D721Med (cell line): ENCODE data around the gene IRX6.

Source experiments
- DNase-seq: peaks from one replicate; pipeline ENCODE4 v3.0.0; 2011; ENCODE audit warnings: low spot score; ENCODE audit not compliant: insufficient read length
- FAIRE-seq: peaks from 2 replicates; lab custom pipeline; 2011; peaks lifted over from hg19 to GRCh38; lab: Jason Lieb, UNC
- TF ChIP-seq, protein P1 (sequence below): IDR thresholded peaks from 2 replicates; pipeline ENCODE4 v1.5.1; 2012; ENCODE audit warnings: mild to moderate bottlenecking, control low read depth; ENCODE audit not compliant: insufficient read depth; ENCODE audit errors: missing control alignments

The IRX6 gene

DNA sequence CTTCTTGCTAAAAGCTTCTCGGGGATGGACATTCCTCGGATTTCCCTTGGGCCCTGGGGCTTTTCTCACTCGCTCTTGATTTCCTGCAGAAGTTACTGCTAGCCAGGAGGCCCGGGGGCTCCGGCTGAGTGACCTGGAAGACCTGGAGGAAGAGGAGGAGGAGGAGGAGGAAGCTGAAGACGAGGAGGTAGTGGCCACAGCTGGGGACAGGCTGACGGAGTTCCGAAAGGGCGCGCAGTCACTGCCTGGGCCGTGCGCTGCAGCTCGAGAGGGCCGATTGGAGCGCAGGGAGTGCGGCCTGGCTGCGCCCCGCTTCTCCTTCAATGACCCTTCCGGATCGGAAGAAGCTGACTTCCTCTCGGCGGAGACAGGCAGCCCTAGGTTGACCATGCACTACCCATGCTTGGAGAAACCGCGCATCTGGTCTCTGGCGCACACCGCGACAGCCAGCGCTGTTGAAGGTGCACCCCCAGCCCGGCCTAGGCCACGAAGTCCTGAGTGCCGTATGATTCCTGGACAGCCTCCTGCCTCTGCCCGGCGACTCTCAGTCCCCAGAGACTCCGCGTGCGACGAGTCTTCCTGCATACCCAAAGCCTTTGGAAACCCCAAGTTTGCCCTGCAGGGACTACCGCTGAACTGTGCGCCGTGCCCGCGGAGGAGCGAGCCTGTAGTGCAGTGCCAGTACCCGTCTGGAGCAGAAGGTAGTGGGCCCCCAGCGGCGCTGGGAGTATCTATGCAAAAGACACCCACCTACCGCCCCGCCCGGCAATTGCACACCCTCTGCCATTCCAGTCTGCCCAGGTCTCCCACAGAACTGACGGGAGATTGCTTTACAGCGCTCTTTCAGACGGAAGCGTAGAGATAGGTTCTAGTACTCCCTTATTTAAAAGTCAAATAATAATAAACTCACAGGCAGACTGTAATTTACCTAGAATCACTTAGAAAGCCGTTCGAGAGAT, 4.9 kb downstream of the IRX6 start:
- FAIRE-seq (no peak), DNase-seq (no peak)
- TF ChIP-seq, protein P1, sequence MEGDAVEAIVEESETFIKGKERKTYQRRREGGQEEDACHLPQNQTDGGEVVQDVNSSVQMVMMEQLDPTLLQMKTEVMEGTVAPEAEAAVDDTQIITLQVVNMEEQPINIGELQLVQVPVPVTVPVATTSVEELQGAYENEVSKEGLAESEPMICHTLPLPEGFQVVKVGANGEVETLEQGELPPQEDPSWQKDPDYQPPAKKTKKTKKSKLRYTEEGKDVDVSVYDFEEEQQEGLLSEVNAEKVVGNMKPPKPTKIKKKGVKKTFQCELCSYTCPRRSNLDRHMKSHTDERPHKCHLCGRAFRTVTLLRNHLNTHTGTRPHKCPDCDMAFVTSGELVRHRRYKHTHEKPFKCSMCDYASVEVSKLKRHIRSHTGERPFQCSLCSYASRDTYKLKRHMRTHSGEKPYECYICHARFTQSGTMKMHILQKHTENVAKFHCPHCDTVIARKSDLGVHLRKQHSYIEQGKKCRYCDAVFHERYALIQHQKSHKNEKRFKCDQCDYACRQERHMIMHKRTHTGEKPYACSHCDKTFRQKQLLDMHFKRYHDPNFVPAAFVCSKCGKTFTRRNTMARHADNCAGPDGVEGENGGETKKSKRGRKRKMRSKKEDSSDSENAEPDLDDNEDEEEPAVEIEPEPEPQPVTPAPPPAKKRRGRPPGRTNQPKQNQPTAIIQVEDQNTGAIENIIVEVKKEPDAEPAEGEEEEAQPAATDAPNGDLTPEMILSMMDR = no peak

DNA sequence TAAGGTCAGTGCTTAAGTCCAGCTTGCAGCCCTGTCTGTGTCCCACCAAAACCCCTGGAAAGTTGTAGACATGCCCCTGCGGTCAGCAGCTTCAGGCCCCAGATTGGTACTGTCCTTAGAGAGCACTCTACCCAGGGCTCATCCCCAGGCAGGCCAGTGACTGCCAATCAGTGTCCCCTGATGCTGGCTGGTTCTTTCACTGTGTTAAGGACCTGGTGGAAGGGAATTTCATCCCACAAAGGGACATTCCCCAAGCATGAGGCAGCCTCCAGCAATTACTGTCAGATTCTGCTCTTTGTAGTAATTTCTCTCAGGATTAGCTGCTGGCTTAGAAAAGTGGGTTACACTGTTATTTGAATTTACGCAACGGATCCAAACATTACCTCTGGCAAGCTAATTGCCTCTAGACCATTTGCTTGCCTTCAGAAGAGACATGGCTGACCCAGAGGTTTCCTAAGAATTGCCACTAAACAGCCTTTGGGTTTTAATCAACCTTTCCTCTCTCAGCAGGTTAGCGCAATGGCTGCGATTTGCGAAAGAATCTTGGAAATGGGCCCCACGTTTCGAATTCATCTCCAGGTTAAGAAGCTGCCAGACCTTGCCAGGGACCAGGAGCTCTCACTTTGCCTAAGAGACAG, 5.9 kb downstream of the IRX6 start:
- FAIRE-seq (no peak), DNase-seq (no peak)
- TF ChIP-seq, protein P1 = no peak

DNA sequence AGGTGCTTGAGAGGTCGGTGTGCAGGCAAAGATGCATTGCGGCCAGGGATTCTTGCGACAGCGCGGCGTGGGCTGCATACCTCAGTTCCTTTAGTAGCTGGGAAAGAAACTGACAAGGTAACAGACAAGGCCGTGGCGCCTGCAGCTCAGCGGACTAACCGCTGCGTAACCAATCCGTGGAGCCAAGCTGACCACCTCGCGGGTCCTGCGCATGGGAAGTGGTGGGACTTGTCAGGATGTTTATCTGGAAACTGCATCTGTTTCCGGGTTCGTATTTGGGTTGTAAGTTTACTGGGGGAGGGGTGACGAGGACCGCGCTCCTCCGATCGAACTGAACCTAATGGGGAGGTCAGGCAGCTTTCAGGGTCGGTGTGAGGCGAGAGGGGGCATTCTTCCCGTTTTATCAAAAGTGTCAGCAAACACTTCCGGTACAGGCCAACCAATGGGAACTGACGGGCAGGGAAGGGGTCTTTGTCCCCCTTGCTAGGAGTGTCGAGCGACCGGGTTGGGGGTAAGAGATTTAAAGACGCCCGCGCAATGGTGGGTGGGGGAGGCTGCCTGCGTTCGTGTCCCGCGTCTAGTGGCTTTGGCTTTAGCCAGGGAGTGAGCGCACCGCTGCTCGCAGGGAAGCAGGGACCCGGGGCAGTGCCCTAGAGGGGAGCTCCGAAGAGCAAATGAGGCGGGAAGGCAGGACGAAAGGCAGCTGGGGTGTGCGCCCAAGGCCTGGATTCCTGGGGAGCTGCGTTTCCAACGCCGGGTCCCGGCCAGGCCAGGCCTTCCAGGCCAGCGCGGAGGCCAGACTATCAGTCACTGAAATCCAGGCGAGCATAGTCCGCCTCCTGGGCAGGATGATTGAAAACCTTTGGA, 7.0 kb downstream of the IRX6 start:
- TF ChIP-seq, protein P1 = no peak
- FAIRE-seq = no peak
- DNase-seq = no peak

DNA sequence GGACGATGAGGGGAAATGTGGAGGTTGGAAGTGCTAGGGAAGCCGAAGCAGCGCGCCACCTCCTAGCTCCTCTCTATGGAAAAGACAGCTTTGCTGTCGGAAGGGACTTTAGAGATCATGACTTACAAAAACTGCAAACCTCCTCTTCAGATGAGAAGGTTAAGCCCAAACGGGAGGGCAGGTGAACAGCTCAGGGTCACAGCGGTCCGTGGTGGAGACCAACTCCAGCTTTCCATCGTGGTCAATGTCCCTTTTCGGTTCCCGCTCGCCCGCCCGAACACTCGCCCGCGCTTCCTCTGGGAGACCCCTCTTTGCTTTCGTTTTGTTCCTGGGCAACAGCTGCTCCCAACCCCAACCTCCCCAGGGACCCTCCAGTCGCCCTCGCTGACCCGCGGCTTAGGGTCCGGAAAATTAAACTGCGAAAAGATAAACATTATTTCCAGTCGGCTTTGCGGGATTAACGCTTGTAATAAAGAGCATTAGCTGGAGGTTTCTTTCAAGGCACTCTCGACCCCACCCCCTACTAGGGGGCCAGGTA, 7.7 kb downstream of the IRX6 start:
- DNase-seq = no peak
- no peak for FAIRE-seq
- TF ChIP-seq, protein P1 = no peak

DNA sequence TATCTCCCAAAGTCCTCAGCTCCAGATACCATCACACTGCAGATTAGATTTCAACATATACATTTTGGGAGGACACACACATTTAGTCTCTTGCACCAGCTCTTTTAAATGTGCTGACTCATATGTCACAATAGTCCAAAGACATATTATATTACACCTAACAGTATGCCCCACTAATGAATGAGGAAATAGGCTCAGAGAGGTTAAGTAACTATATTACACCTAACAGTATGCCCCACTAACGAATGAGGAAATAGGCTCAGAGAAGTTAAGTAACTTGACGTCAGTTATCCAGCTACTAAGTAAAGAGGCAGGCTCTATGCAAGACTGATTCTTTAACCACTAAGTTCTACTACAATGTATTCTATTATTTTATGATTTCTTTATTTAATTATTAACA, 9.7 kb downstream of the IRX6 start:
- no peak for DNase-seq
- no peak for FAIRE-seq
- TF ChIP-seq, protein P1 = no peak

DNA sequence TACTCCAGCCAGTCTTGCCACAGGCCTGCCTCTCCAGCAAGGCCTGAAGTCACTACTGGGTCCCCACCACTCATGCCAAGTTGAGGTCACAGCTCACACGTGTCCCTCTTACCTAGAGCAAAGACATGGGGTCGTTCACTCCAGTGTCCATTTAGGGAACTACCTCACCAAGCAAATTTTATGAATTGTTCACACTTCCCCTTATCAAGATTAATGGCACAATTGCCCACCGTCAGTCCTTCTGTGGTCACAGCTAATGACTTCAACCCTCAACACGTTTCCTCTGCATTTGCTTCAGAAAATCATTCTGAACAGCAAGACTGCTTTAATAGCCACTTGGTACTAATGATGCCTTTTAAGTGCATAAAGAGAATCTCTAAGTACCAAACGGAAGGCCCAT, 14.6 kb downstream of the IRX6 start:
- TF ChIP-seq, protein P1 = no peak
- FAIRE-seq = no peak
- no peak for DNase-seq
